Stimulated activated naive B cell treated with anti-CD40 and anti-IgM and Interleukin-4, amounts not matched to agents 10 μg/mL and 1 μg/mL and 100 μg/mL, for 72 hours (primary cell): ENCODE results near the gene IGF2.
"Not testable (repeated sequence)": the region's sequence is repeated elsewhere in the genome, so short reads cannot be mapped to it uniquely, and the experiment has no call there.

Experiments
- ATAC-seq, 2 donors: fragments of 150-1000 bp; cut with Tn5 transposase; replicated peaks; 2 replicates each; pipeline ENCODE4 v1.10.0; 2021; ENCODE audit warnings: moderate library complexity in 1 of 2
- DNase-seq: peaks from one replicate; pipeline ENCODE4 v3.0.0; 2021
- H3K27ac Mint-ChIP-seq: one replicate; pipeline ENCODE4 v1.8.0; 2022; ENCODE audit warnings: mild to moderate bottlenecking, mixed read lengths
- H3K27me3 Mint-ChIP-seq, 2 donors: one replicate each; pipeline ENCODE4 v1.8.0; 2022; ENCODE audit warnings: mixed read lengths in 2 of 2
- H3K36me3 Mint-ChIP-seq, 2 donors: one replicate each; pipeline ENCODE4 v1.8.0; 2022; ENCODE audit warnings: mixed read lengths in 2 of 2, mild to moderate bottlenecking in 1 of 2
- H3K4me1 Mint-ChIP-seq, 2 donors: one replicate each; pipeline ENCODE4 v1.8.0; 2022; ENCODE audit warnings: mixed read lengths in 2 of 2, mild to moderate bottlenecking in 1 of 2
- H3K4me3 Mint-ChIP-seq, 2 donors: one replicate each; pipeline ENCODE4 v1.8.0; 2022; ENCODE audit warnings: mild to moderate bottlenecking in 2 of 2, mixed read lengths in 2 of 2, moderate library complexity in 1 of 2
- H3K9me3 Mint-ChIP-seq, 2 donors: one replicate each; pipeline ENCODE4 v1.8.0; 2022; ENCODE audit warnings: mixed read lengths in 2 of 2, mild to moderate bottlenecking in 1 of 2

The IGF2 gene

GRCh38 chr11:2139123-2139521 lies at the start of gene IGF2:
TSS of gene IGF2 (minus strand) at chr11:2139389. CDS start at chr11:2135523, 3,866 bp downstream.
- Mint-ChIP-seq H3K36me3 (no peaks in the 10 kb centered on the region), H3K27me3 (peaks cover 57 to 85% of the 10 kb centered on the region in 2 donors), H3K27ac (peak within 1 kb of the TSS; percentile 88), H3K9me3 (no peaks in the 10 kb centered on the region), H3K4me3 (peak within 1 kb of the TSS; percentile 74 to 75), H3K4me1 (peaks cover 30 to 51% of the 10 kb centered on the region in 2 donors)
- DNase-seq (no peak), ATAC-seq (no peak)

- no peak for DNase-seq
- Mint-ChIP-seq H3K4me3 (no peak overlapping the region), H3K27me3 (peaks cover 19% of the 10 kb centered on the region in 2 donors), H3K4me1 (peaks cover 3 to 8% of the 10 kb centered on the region in 2 donors), H3K36me3 (no peaks in the 10 kb centered on the region), H3K27ac (no peak overlapping the region), H3K9me3 (no peaks in the 10 kb centered on the region)
- ATAC-seq: no peak
Measured at GRCh38 chr11:2188745-2189144, 49.6 kb upstream of the IGF2 start.

GRCh38 chr11:2187280-2187707 lies 48.1 kb upstream of the IGF2 start:
- H3K27ac Mint-ChIP-seq: no peak overlapping the region
- peaks cover 3 to 8% of the 10 kb centered on the region in 2 donors for H3K4me1 Mint-ChIP-seq
- peaks cover 19 to 22% of the 10 kb centered on the region in 2 donors for H3K27me3 Mint-ChIP-seq
- H3K9me3 Mint-ChIP-seq: no peaks in the 10 kb centered on the region
- ATAC-seq (no peak), DNase-seq (no peak)
- H3K4me3 Mint-ChIP-seq: no peak overlapping the region
- no peaks in the 10 kb centered on the region for H3K36me3 Mint-ChIP-seq

GRCh38 chr11:2186669-2187279 lies 47.6 kb upstream of the IGF2 start:
- peak; percentile 42 for DNase-seq
- Mint-ChIP-seq H3K27ac (no peak overlapping the region), H3K27me3 (peaks cover 19 to 22% of the 10 kb centered on the region in 2 donors), H3K4me3 (no peak overlapping the region), H3K36me3 (no peaks in the 10 kb centered on the region), H3K9me3 (no peaks in the 10 kb centered on the region), H3K4me1 (peaks cover 3 to 8% of the 10 kb centered on the region in 2 donors)
- ATAC-seq: peak; percentile 78 to 82

GRCh38 chr11:2185324-2186085 lies 46.3 kb upstream of the IGF2 start:
- ATAC-seq: no peak
- H3K9me3 Mint-ChIP-seq: no peaks in the 10 kb centered on the region
- no peaks in the 10 kb centered on the region for H3K36me3 Mint-ChIP-seq
- DNase-seq: no peak
- no peaks in the 10 kb centered on the region for H3K4me1 Mint-ChIP-seq
- H3K27me3 Mint-ChIP-seq: peaks cover 13 to 17% of the 10 kb centered on the region in 2 donors
- no peak overlapping the region for H3K27ac Mint-ChIP-seq
- no peak overlapping the region for H3K4me3 Mint-ChIP-seq

GRCh38 chr11:2182692-2183474 lies 43.7 kb upstream of the IGF2 start:
- ATAC-seq: no peak
- DNase-seq: no peak
- H3K36me3 Mint-ChIP-seq: no peaks in the 10 kb centered on the region
- H3K4me3 Mint-ChIP-seq: no peak overlapping the region
- H3K27ac Mint-ChIP-seq: no peak overlapping the region
- no peaks in the 10 kb centered on the region for H3K4me1 Mint-ChIP-seq
- no peaks in the 10 kb centered on the region for H3K9me3 Mint-ChIP-seq
- H3K27me3 Mint-ChIP-seq: peaks cover 7 to 12% of the 10 kb centered on the region in 2 donors

GRCh38 chr11:2182075-2182474 lies 42.9 kb upstream of the IGF2 start:
- H3K27ac Mint-ChIP-seq: no peak overlapping the region
- H3K36me3 Mint-ChIP-seq: no peaks in the 10 kb centered on the region
- peaks cover 7 to 12% of the 10 kb centered on the region in 2 donors for H3K27me3 Mint-ChIP-seq
- no peak overlapping the region for H3K4me3 Mint-ChIP-seq
- H3K9me3 Mint-ChIP-seq: no peaks in the 10 kb centered on the region
- ATAC-seq (no peak), DNase-seq (no peak)
- no peaks in the 10 kb centered on the region for H3K4me1 Mint-ChIP-seq

- Mint-ChIP-seq H3K27ac (no peak overlapping the region), H3K4me1 (no peaks in the 10 kb centered on the region), H3K36me3 (no peaks in the 10 kb centered on the region), H3K27me3 (peaks cover 7 to 12% of the 10 kb centered on the region in 2 donors), H3K9me3 (no peaks in the 10 kb centered on the region), H3K4me3 (no peak overlapping the region)
- no peak for DNase-seq
- no peak for ATAC-seq
Measured at GRCh38 chr11:2180789-2181370, 41.7 kb upstream of the IGF2 start.

GRCh38 chr11:2180347-2180746 lies 41.2 kb upstream of the IGF2 start:
- Mint-ChIP-seq H3K27ac (no peak overlapping the region), H3K27me3 (peaks cover 7 to 12% of the 10 kb centered on the region in 2 donors), H3K36me3 (no peaks in the 10 kb centered on the region), H3K9me3 (no peaks in the 10 kb centered on the region), H3K4me3 (no peak overlapping the region), H3K4me1 (no peaks in the 10 kb centered on the region)
- ATAC-seq (no peak), DNase-seq (no peak)

GRCh38 chr11:2179516-2179915 lies 40.3 kb upstream of the IGF2 start:
- no peaks in the 10 kb centered on the region for H3K36me3 Mint-ChIP-seq
- ATAC-seq (no peak), DNase-seq (no peak)
- no peak overlapping the region for H3K27ac Mint-ChIP-seq
- H3K9me3 Mint-ChIP-seq: no peaks in the 10 kb centered on the region
- no peak overlapping the region for H3K4me3 Mint-ChIP-seq
- peaks cover 0 to 3% of the 10 kb centered on the region in 2 donors for H3K27me3 Mint-ChIP-seq
- no peaks in the 10 kb centered on the region for H3K4me1 Mint-ChIP-seq

GRCh38 chr11:2178906-2179494 lies 39.8 kb upstream of the IGF2 start:
- no peak for ATAC-seq
- H3K4me3 Mint-ChIP-seq: no peak overlapping the region
- H3K36me3 Mint-ChIP-seq: no peaks in the 10 kb centered on the region

GRCh38 chr11:2178055-2178773 lies 39.0 kb upstream of the IGF2 start:
- H3K27me3 Mint-ChIP-seq, H3K36me3 Mint-ChIP-seq, H3K9me3 Mint-ChIP-seq, DNase-seq, H3K4me1 Mint-ChIP-seq, H3K4me3 Mint-ChIP-seq, ATAC-seq, H3K27ac Mint-ChIP-seq: not testable (repeated sequence)

More at GRCh38 chr11:2178906-2179494, 39.8 kb upstream of the IGF2 start:
- Mint-ChIP-seq H3K4me1 (no peaks in the 10 kb centered on the region), H3K9me3 (no peaks in the 10 kb centered on the region), H3K27me3 (peaks cover 0 to 3% of the 10 kb centered on the region in 2 donors), H3K27ac (peak overlapping the region; percentile 25)
- no peak for DNase-seq

GRCh38 chr11:2177076-2177475 lies 37.9 kb upstream of the IGF2 start:
- ATAC-seq (no peak), DNase-seq (no peak)
- H3K4me1 Mint-ChIP-seq: no peaks in the 10 kb centered on the region
- H3K27me3 Mint-ChIP-seq: peaks cover 0 to 5% of the 10 kb centered on the region in 2 donors
- no peaks in the 10 kb centered on the region for H3K36me3 Mint-ChIP-seq
- no peak overlapping the region for H3K27ac Mint-ChIP-seq
- H3K9me3 Mint-ChIP-seq: no peaks in the 10 kb centered on the region
- no peak overlapping the region for H3K4me3 Mint-ChIP-seq
